GM12878 (cell line): ENCODE measurements around the gene C16orf90.

Experiments used
- ATF3 ChIP-seq: IDR thresholded peaks from 2 replicates; pipeline ENCODE4 v1.6.1; 2011; ENCODE audit warnings: low read depth, mild to moderate bottlenecking, low read length, moderate library complexity, borderline replicate concordance; ENCODE audit errors: extremely low read depth
- CTCF ChIP-seq, 3 experiments: IDR thresholded peaks in 2 of 3; conservative IDR thresholded peaks in 1 of 3; 2 replicates each; pipeline ENCODE4 v1.5.1; 2011; ENCODE audit warnings: low read depth in 3 of 3, low read length in 3 of 3, mild to moderate bottlenecking in 3 of 3, control low read depth in 2 of 3, moderate library complexity in 2 of 3, inconsistent platforms in 1 of 3, mixed read lengths in 1 of 3; ENCODE audit not compliant: control insufficient read depth in 2 of 3, insufficient read depth in 1 of 3; ENCODE audit errors: extremely low read depth in 1 of 3
- MYC ChIP-seq: IDR thresholded peaks from 2 replicates; pipeline ENCODE4 v1.6.1; 2011; ENCODE audit warnings: mild to moderate bottlenecking, low read length, moderate library complexity, inconsistent platforms; ENCODE audit not compliant: insufficient read depth, insufficient replicate concordance, insufficient read length, severe bottlenecking
- POLR2AphosphoS2 ChIP-seq: IDR thresholded peaks from 2 replicates; pipeline ENCODE4 v1.6.1; 2011; ENCODE audit warnings: low read depth, mild to moderate bottlenecking, low read length, improper control_type of control experiment, moderate library complexity
- POU2F2 ChIP-seq: IDR thresholded peaks from 3 replicates; pipeline ENCODE4 v1.6.1; 2011; ENCODE audit warnings: low read depth, mild to moderate bottlenecking, low read length, borderline replicate concordance
- SIN3A ChIP-seq: IDR thresholded peaks from 2 replicates; pipeline ENCODE4 v1.6.1; 2012; ENCODE audit warnings: low read depth, low read length, improper control_type of control experiment
- ZBTB40 ChIP-seq: fragments of 450-650 bp; IDR thresholded peaks from 2 replicates; pipeline ENCODE4 v1.6.1; 2016; ENCODE audit warnings: mild to moderate bottlenecking, moderate library complexity, borderline replicate concordance

- no peak for TF ChIP-seq POU2F2
- no peak for TF ChIP-seq ATF3
- no peak for TF ChIP-seq CTCF (IDR thresholded peaks at IDR 0.05 in 2 of 3, conservative IDR thresholded peaks at IDR 0.05 in 1 of 3; ENCODE audit: control insufficient read depth in 2 of 3, extremely low read depth in 1 of 3, insufficient read depth in 1 of 3, low read depth in 3 of 3, low read length in 3 of 3)
- TF ChIP-seq MYC = no peak
- TF ChIP-seq ZBTB40 = no peak
- no peak for TF ChIP-seq SIN3A
- TF ChIP-seq POLR2AphosphoS2 = no peak
Observed at GRCh38 chr16:3518292-3518985, 23.1 kb upstream of the C16orf90 start.
